Endometrial microvascular endothelial cells (primary cell): ENCODE results near the gene CDK5RAP2. TPM values are rescaled to one million over a fixed set of nuclear protein-coding genes. Genes with fewer than 3 reads are reported as not detected.

ENCODE experiments used
- in situ Hi-C: cut with HindIII; loops from 2 replicates; pipeline ENCODE4 v1.10.0; 2017; ENCODE audit warnings: low sequenced_read_pairs, low pct_unique_long_range_greater_than_20kb; ENCODE audit errors: inconsistent ontology term
- total RNA-seq: library from RNA; depleted of rRNA; stranded (reverse); fragments of >200 nt; gene quantifications from one replicate; pipeline ENCODE4 v1.2.3, GENCODE V29; 2015; ENCODE audit errors: inconsistent ontology term

Gene CDK5RAP2
- total RNA-seq, 1 donor from 2014 or later: 25.4 TPM

GRCh38 chr9:120381839-120382238, 198.1 kb downstream of the CDK5RAP2 start:
- in situ Hi-C loops: no loop called here

- in situ Hi-C loops: no loop called here
Observed at GRCh38 chr9:120379611-120380010, 200.4 kb downstream of the CDK5RAP2 start.

GRCh38 chr9:120378680-120379079, 201.3 kb downstream of the CDK5RAP2 start:
- in situ Hi-C loops: no loop called here

- in situ Hi-C loops: no loop called here
Observed at GRCh38 chr9:120377268-120378159, 202.5 kb downstream of the CDK5RAP2 start.

- in situ Hi-C loops: no loop called here
Observed at GRCh38 chr9:120376101-120376500, 203.9 kb downstream of the CDK5RAP2 start.

- in situ Hi-C loops: no loop called here
Observed at GRCh38 chr9:120375316-120375715, 204.7 kb downstream of the CDK5RAP2 start.

GRCh38 chr9:120374817-120375216, 205.2 kb downstream of the CDK5RAP2 start:
- in situ Hi-C loops: no loop called here

GRCh38 chr9:120374239-120374638, 205.7 kb downstream of the CDK5RAP2 start:
- in situ Hi-C loops: no loop called here

- in situ Hi-C loops: no loop called here
Observed at GRCh38 chr9:120372040-120372439, 207.9 kb downstream of the CDK5RAP2 start.

GRCh38 chr9:120369608-120370220, 210.3 kb downstream of the CDK5RAP2 start:
- in situ Hi-C loops: no loop called here

- in situ Hi-C loops: no loop called here
Observed at GRCh38 chr9:120368799-120369198, 211.2 kb downstream of the CDK5RAP2 start.

GRCh38 chr9:120366644-120367019, 213.3 kb downstream of the CDK5RAP2 start:
- in situ Hi-C loops: no loop called here

- in situ Hi-C loops: no loop called here
Observed at GRCh38 chr9:120365386-120365785, 214.6 kb downstream of the CDK5RAP2 start.

GRCh38 chr9:120363697-120364096, 216.3 kb downstream of the CDK5RAP2 start:
- in situ Hi-C loops: no loop called here

- in situ Hi-C loops: no loop called here
Observed at GRCh38 chr9:120362446-120362845, 217.5 kb downstream of the CDK5RAP2 start.

GRCh38 chr9:120361551-120361950, 218.4 kb downstream of the CDK5RAP2 start:
- in situ Hi-C loops: no loop called here

GRCh38 chr9:120360510-120360909, 219.5 kb downstream of the CDK5RAP2 start:
- in situ Hi-C loops: no loop called here

GRCh38 chr9:120360046-120360445, 219.9 kb downstream of the CDK5RAP2 start:
- in situ Hi-C loops: no loop called here

GRCh38 chr9:120358877-120359276, 221.1 kb downstream of the CDK5RAP2 start:
- in situ Hi-C loops: no loop called here

- in situ Hi-C loops: no loop called here
Observed at GRCh38 chr9:120353506-120353905, 226.5 kb downstream of the CDK5RAP2 start.
